Measurements from ENCODE around the gene GRIK4.
A peak's percentile ranks its signal among the peaks of the same experiment; 100 is the strongest.

GRIK4 gene

DNA sequence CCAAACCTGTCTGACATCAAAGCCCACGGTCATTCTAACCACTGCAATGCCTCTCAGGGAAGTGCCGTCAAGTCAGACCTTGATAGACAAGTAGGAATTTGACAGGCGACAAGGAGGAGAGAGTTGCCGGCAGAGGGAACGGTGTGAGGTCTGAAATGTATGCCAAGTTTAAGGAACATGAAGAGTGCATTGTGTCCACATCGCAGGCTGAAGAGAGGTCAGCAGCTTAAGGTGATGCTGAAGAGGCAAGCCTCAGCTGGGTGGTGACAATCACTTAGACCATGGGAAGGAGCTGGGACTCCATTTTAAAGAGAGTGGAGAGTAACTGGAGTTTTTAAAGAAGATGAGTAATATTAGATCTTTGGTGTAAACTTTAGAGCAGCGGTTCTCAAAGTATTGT is 407.5 kb downstream of the GRIK4 start:
- H3K4me3 ChIP-seq (ENCODE audit: low read depth, low read length): no peak overlapping the region
- DNase-seq (ENCODE audit: low read depth, low spot score): no peak
- POLR2A ChIA-PET: no interaction called here
- TF ChIP-seq, protein P1, sequence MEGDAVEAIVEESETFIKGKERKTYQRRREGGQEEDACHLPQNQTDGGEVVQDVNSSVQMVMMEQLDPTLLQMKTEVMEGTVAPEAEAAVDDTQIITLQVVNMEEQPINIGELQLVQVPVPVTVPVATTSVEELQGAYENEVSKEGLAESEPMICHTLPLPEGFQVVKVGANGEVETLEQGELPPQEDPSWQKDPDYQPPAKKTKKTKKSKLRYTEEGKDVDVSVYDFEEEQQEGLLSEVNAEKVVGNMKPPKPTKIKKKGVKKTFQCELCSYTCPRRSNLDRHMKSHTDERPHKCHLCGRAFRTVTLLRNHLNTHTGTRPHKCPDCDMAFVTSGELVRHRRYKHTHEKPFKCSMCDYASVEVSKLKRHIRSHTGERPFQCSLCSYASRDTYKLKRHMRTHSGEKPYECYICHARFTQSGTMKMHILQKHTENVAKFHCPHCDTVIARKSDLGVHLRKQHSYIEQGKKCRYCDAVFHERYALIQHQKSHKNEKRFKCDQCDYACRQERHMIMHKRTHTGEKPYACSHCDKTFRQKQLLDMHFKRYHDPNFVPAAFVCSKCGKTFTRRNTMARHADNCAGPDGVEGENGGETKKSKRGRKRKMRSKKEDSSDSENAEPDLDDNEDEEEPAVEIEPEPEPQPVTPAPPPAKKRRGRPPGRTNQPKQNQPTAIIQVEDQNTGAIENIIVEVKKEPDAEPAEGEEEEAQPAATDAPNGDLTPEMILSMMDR (IDR thresholded peaks at IDR 0.05; ENCODE audit: insufficient read depth, low read length, missing control alignments): no peak
- CTCF ChIA-PET: interaction anchor here (0.8 to 1.9 kb wide), 2 partner anchors 9 to 10 kb away, joined by 5 to 7 read pairs; no protein-coding TSS in a partner anchor

DNA sequence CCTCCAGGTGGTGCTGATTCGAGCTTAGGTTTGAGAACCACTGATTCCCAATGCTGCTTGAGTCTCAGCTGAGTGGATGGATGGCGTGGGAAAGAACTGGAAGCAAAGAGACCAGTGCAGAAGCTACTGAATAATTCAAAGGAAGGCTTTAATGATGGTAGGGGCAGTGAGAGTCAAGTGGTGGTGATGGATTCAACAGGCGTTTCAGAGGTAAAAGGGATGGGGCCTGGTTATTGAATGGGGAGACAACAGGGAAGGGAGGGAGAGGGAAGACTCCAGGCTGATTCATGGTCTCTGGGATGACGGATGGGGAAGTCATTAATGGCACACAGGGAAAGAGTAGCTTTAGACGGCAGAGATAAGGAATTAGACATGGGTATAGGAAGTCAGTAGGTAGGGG is 408.0 kb downstream of the GRIK4 start:
- TF ChIP-seq, protein P1 (IDR thresholded peaks at IDR 0.05; ENCODE audit: insufficient read depth, low read length, missing control alignments): no peak
- ChIA-PET CTCF (interaction anchor here (1.9 kb wide), 1 partner anchor 9 kb away, joined by 7 read pairs; no protein-coding TSS in a partner anchor), POLR2A (no interaction called here)
- no peak for DNase-seq (ENCODE audit: low read depth, low spot score)
- no peak overlapping the region for H3K4me3 ChIP-seq (ENCODE audit: low read depth, low read length)

DNA sequence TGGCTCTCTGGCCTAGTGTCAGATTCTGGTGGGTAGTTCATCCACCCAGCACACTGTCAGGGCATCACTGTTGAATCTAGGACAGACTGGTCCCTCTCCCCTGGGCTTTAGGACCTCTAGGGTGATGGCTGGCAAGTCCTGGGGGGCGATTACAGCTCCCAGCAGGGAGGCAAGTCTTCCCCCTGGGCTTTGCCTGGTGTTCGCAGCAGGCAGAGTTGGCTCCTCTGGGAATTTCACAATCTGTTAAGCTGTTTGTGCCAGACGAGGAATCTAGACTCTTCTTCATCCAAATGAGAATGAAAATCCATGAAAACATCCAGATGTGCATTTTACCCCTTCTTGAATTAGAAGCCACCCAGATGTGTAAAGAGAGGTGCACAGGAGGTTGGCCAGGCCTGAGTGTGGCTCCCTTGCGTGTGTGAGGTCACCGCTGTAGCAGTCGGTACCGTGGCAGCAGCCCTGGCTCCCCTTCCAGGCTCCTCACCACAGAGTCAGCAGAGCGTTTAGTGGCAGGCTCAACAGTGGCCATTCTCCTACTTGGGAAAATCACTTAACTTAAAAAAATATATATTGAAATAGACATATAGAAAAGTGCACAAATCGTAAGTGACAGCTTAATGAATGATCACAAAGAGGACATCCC is 412.4 kb downstream of the GRIK4 start:
- ChIA-PET CTCF (no interaction called here), POLR2A (no interaction called here)
- DNase-seq (ENCODE audit: low read depth, low spot score): no peak
- TF ChIP-seq, protein P1 (IDR thresholded peaks at IDR 0.05; ENCODE audit: insufficient read depth, low read length, missing control alignments): no peak
- H3K4me3 ChIP-seq (ENCODE audit: low read depth, low read length): no peak overlapping the region

DNA sequence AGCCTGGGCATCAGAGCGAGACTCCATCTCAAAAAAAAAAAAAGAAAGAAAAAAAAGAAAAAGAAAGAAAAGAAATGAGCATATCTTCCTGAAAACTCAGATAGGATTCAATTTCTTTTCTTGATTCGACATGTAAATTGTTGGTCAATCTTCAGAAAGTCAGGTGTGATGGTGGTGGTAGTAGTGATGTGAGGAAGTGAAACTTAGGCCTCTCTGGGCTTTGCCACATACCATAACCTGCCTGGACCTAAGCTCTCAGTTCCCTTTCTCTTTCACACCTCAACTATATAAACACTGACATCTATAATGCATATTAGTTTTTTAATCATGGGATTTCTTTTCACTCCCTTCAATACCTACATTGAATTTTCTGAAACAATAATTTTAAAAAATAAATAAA is 414.4 kb downstream of the GRIK4 start:
- no peak for DNase-seq (ENCODE audit: low read depth, low spot score)

DNA sequence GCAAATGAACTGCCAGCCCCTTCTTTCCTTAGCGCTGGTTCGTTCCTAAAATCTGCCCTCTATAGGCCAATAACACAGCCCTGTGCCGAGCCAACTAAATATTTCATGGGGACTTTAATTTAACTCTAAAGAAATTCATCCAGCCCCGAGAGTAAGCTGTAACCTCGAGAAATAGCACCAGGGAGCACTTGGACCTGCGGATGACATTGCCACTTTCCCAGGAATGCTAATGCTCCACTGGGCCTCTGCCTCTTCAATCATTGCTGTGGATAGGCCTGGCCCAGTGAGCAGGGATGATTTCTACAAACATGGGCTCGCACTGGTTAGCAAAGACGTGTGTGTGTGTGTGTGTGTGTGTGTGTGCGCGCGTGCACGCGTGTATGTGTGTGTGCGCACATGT is 417.1 kb downstream of the GRIK4 start:
- H3K4me3 ChIP-seq (ENCODE audit: low read depth, low read length): no peak overlapping the region
- ChIA-PET CTCF (interaction anchor here (0.9 to 1.5 kb wide), 5 partner anchors 10 to 417 kb away, joined by 3 to 7 read pairs (median 4); partner anchors contain the start of gene GRIK4), POLR2A (no interaction called here)
- TF ChIP-seq, protein P1 (IDR thresholded peaks at IDR 0.05; ENCODE audit: insufficient read depth, low read length, missing control alignments): no peak
- no peak for DNase-seq (ENCODE audit: low read depth, low spot score)

More for the DNA sequence above, 414.4 kb downstream of the GRIK4 start:
- POLR2A ChIA-PET: no interaction called here
- CTCF ChIA-PET: no interaction called here
- H3K4me3 ChIP-seq (ENCODE audit: low read depth, low read length): no peak overlapping the region
- TF ChIP-seq, protein P1 (IDR thresholded peaks at IDR 0.05; ENCODE audit: insufficient read depth, low read length, missing control alignments): no peak

DNA sequence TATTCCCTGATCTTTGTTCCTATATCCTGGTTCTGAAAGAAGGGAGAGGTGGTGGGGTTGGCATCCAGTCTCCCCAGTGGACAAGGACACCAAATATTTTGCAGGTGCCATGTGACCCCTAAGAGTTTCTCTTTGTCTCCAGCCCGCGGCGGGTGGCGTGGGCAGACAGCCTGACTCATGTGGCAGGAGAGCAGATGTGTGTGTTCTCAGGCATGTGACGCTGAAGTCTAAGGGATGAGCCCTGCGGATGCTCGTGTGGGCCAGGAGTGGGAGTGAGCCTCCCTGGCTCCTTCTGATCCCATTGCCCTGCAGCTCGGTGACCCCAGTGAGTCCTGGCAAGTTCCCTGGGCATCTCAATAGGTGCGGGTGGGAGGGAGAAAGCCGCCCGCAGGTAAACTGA is 417.5 kb downstream of the GRIK4 start:
- peak; percentile 3 for DNase-seq (ENCODE audit: low read depth, low spot score)
- TF ChIP-seq, protein P1 (IDR thresholded peaks at IDR 0.05; ENCODE audit: insufficient read depth, low read length, missing control alignments): no peak
- CTCF ChIA-PET: interaction anchor here (0.6 to 1.4 kb wide), 6 partner anchors 10 to 266 kb away, joined by 3 to 6 read pairs (median 4); no protein-coding TSS in a partner anchor
- H3K4me3 ChIP-seq (ENCODE audit: low read depth, low read length): no peak overlapping the region
- POLR2A ChIA-PET: no interaction called here

Data from AG04449 (cell line).